ENCODE measurements around the gene PRSS48. TPM values are rescaled to one million over a fixed set of nuclear protein-coding genes. Genes with fewer than 3 reads are reported as not detected.
A peak's percentile ranks its signal among the peaks of the same experiment; 100 is the strongest.
"Not testable (repeated sequence)": the region's sequence is repeated elsewhere in the genome, so short reads cannot be mapped to it uniquely, and the experiment has no call there.

PRSS48 gene
- not detected for total RNA-seq
- long read RNA-seq = 0 reads

- DNase-seq = peak; percentile 81
- intact Hi-C loops (cut with micrococcal nuclease) = loop anchor here (5.0 kb wide), 1 partner anchor 85 kb away; no protein-coding TSS in a partner anchor
- peak; percentile 83 for ATAC-seq
Observed at GRCh38 chr4:151276787-151277562, at the start of gene PRSS48. Gene PRSS48, plus strand, starts transcription at chr4:151277161. Its CDS starts 12 bp downstream, at chr4:151277173.

GRCh38 chr4:151227172-151227571, 49.8 kb upstream of the PRSS48 start:
- intact Hi-C loops (cut with micrococcal nuclease) = no loop called here
- no peak for DNase-seq
- ATAC-seq = no peak

- intact Hi-C loops (cut with micrococcal nuclease) = no loop called here
- peak; percentile 87 for ATAC-seq
- DNase-seq = peak; percentile 58
Observed at GRCh38 chr4:151227731-151228130, 49.2 kb upstream of the PRSS48 start.

GRCh38 chr4:151228189-151229119, 48.5 kb upstream of the PRSS48 start:
- ATAC-seq = peak; percentile 38
- DNase-seq = no peak
- intact Hi-C loops (cut with micrococcal nuclease) = no loop called here

- DNase-seq (no peak), ATAC-seq (no peak)
- intact Hi-C loops (cut with micrococcal nuclease) = no loop called here
Observed at GRCh38 chr4:151231915-151232595, 44.9 kb upstream of the PRSS48 start.

- DNase-seq (no peak), ATAC-seq (no peak)
- intact Hi-C loops (cut with micrococcal nuclease) = no loop called here
Observed at GRCh38 chr4:151233600-151233999, 43.4 kb upstream of the PRSS48 start.

GRCh38 chr4:151235373-151235772, 41.6 kb upstream of the PRSS48 start:
- ATAC-seq; intact Hi-C loops (cut with micrococcal nuclease); DNase-seq: not testable (repeated sequence)

- intact Hi-C loops (cut with micrococcal nuclease) = no loop called here
- no peak for ATAC-seq
- no peak for DNase-seq
Observed at GRCh38 chr4:151236036-151236435, 40.9 kb upstream of the PRSS48 start.

GRCh38 chr4:151238477-151238876, 38.5 kb upstream of the PRSS48 start:
- intact Hi-C loops (cut with micrococcal nuclease) = no loop called here
- ATAC-seq = peak; percentile 68
- DNase-seq = no peak

GRCh38 chr4:151239608-151240007, 37.4 kb upstream of the PRSS48 start:
- DNase-seq = no peak
- intact Hi-C loops (cut with micrococcal nuclease) = no loop called here
- no peak for ATAC-seq

GRCh38 chr4:151242305-151242704, 34.7 kb upstream of the PRSS48 start:
- intact Hi-C loops (cut with micrococcal nuclease) = no loop called here
- DNase-seq = no peak
- ATAC-seq = no peak

- intact Hi-C loops (cut with micrococcal nuclease) = no loop called here
- DNase-seq (no peak), ATAC-seq (no peak)
Observed at GRCh38 chr4:151246742-151247141, 30.2 kb upstream of the PRSS48 start.

- intact Hi-C loops (cut with micrococcal nuclease) = no loop called here
- no peak for DNase-seq
- no peak for ATAC-seq
Observed at GRCh38 chr4:151247395-151247794, 29.6 kb upstream of the PRSS48 start.

- no peak for DNase-seq
- intact Hi-C loops (cut with micrococcal nuclease) = no loop called here
- ATAC-seq = no peak
Observed at GRCh38 chr4:151248519-151248918, 28.4 kb upstream of the PRSS48 start.

GRCh38 chr4:151250706-151251105, 26.3 kb upstream of the PRSS48 start:
- DNase-seq (no peak), ATAC-seq (no peak)
- intact Hi-C loops (cut with micrococcal nuclease) = no loop called here

- DNase-seq (no peak), ATAC-seq (peak; percentile 56)
- intact Hi-C loops (cut with micrococcal nuclease) = no loop called here
Observed at GRCh38 chr4:151251603-151252304, 25.2 kb upstream of the PRSS48 start.

- intact Hi-C loops (cut with micrococcal nuclease); ATAC-seq; DNase-seq: not testable (repeated sequence)
Observed at GRCh38 chr4:151255226-151255625, 21.7 kb upstream of the PRSS48 start.

GRCh38 chr4:151255680-151256079, 21.3 kb upstream of the PRSS48 start:
- ATAC-seq; intact Hi-C loops (cut with micrococcal nuclease); DNase-seq: not testable (repeated sequence)

GRCh38 chr4:151256134-151256533, 20.8 kb upstream of the PRSS48 start:
- DNase-seq (no peak), ATAC-seq (no peak)
- intact Hi-C loops (cut with micrococcal nuclease) = no loop called here

All from left ventricle myocardium superior (tissue), 1 donor.